Endodermal cell (in vitro differentiated cells): ENCODE results near the gene RIGI. TPM values are rescaled to one million over a fixed set of nuclear protein-coding genes. Genes with fewer than 3 reads are reported as not detected.

Experiments used
- DNase-seq: peaks from one replicate; pipeline ENCODE4 v3.0.0-alpha.2; 2017
- H3K27ac ChIP-seq: 2 replicates; pipeline ENCODE4 v1.5.1; 2013; ENCODE audit warnings: mild to moderate bottlenecking, low read depth, low read length, moderate library complexity
- H3K27me3 ChIP-seq: 2 replicates; pipeline ENCODE4 v1.6.1; 2013; ENCODE audit warnings: mild to moderate bottlenecking, low read length, moderate library complexity; ENCODE audit not compliant: insufficient read depth, control insufficient read depth, poor library complexity, severe bottlenecking
- H3K36me3 ChIP-seq: 2 replicates; pipeline ENCODE4 v1.7.0; 2013; ENCODE audit warnings: mild to moderate bottlenecking, low read length, moderate library complexity; ENCODE audit not compliant: control insufficient read depth, insufficient read depth
- H3K4me1 ChIP-seq: one replicate; pipeline ENCODE4 v1.7.0; 2013; ENCODE audit warnings: low read length; ENCODE audit not compliant: control insufficient read depth, insufficient read depth
- H3K4me3 ChIP-seq: 2 replicates; pipeline ENCODE4 v1.5.1; 2013; ENCODE audit warnings: mild to moderate bottlenecking, low read length, moderate library complexity
- H3K9ac ChIP-seq: 2 replicates; pipeline ENCODE4 v1.6.1; 2013; ENCODE audit warnings: mild to moderate bottlenecking, low read length, moderate library complexity; ENCODE audit not compliant: poor library complexity, severe bottlenecking; ENCODE audit errors: extremely low read depth
- H3K9me3 ChIP-seq: 2 replicates; pipeline ENCODE4 v1.6.1; 2013; ENCODE audit warnings: mild to moderate bottlenecking, low read length, moderate library complexity; ENCODE audit not compliant: control insufficient read depth
- H3K27ac Mint-ChIP-seq: 2 replicates; pipeline ENCODE4 v1.8.0; 2020; ENCODE audit warnings: mixed read lengths
- H3K27me3 Mint-ChIP-seq: 2 replicates; pipeline ENCODE4 v1.8.0; 2021; ENCODE audit warnings: mild to moderate bottlenecking, mixed read lengths; ENCODE audit not compliant: insufficient read depth
- H3K36me3 Mint-ChIP-seq: 2 replicates; pipeline ENCODE4 v1.8.0; 2020; ENCODE audit warnings: low read depth, mixed read lengths
- H3K4me1 Mint-ChIP-seq: 2 replicates; pipeline ENCODE4 v1.8.0; 2020; ENCODE audit warnings: mixed read lengths
- H3K4me3 Mint-ChIP-seq: 2 replicates; pipeline ENCODE4 v1.8.0; 2020; ENCODE audit warnings: mild to moderate bottlenecking, moderate library complexity, mixed read lengths
- H3K9me3 Mint-ChIP-seq: 2 replicates; pipeline ENCODE4 v1.8.0; 2020; ENCODE audit warnings: mild to moderate bottlenecking, mixed read lengths
- WGBS, 2 experiments: methylation state at CpG; one replicate each; pipeline versions ENCODE4 v1.1.5 to v1.1.7; 2013; ENCODE audit warnings: missing lambda C conversion rate in 2 of 2, mixed read lengths in 1 of 2; ENCODE audit not compliant: insufficient coverage in 1 of 2, insufficient read length in 1 of 2; 5-methylcytosine and 5-hydroxymethylcytosine counted together
- total RNA-seq, 2 donors: library from RNA; stranded (reverse); fragmentation: NEBNext Ultra II Directional in 1 of 2; extraction: Animal tissue kit (Norgen Biotek cat#: 25700) in 1 of 2; gene quantifications; 2 replicates in 1 of 2; 3 replicates in 1 of 2; pipeline ENCODE4 v1.2.1, GENCODE V29; 2021
- TF ChIP-seq, protein P1 (sequence below): fragments of 200-600 bp; sonication (generic); conservative IDR thresholded peaks from 2 replicates; pipeline ENCODE4 v1.5.0; 2021; ENCODE audit warnings: antibody characterized with exemption, mild to moderate bottlenecking

RIGI gene
- total RNA-seq, 2 donors from 2014 or later, result 8.3 to 12.6 TPM

DNA sequence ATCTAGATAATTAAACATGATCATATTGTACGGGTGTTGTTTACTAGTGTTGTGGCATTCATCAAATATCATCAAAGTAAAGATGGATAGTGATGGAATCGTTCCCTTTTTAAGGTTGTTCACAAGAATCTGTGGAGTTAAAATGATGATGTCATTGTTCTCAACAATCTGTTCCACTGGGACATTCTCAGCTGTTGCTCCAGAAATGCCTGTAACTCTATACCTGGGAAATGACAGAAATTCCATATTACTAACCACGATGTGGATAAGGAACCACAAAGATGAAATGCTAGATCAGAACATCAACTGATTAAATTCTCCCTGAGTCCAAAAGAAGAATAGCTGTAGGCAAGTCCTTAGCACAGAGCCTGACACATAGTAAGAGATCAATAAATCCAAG lies 38.0 kb downstream of the RIGI start:
- H3K27ac Mint-ChIP-seq, result no peak overlapping the region
- no peak for DNase-seq
- Histone ChIP-seq H3K36me3 (peaks cover 15% of the 10 kb centered on the region), H3K4me1 (no peaks in the 10 kb centered on the region), H3K27ac (no peak overlapping the region), H3K9ac (no peak overlapping the region), H3K27me3 (no peaks in the 10 kb centered on the region), H3K4me3 (no peak overlapping the region), H3K9me3 (no peaks in the 10 kb centered on the region)
- TF ChIP-seq, protein P1, sequence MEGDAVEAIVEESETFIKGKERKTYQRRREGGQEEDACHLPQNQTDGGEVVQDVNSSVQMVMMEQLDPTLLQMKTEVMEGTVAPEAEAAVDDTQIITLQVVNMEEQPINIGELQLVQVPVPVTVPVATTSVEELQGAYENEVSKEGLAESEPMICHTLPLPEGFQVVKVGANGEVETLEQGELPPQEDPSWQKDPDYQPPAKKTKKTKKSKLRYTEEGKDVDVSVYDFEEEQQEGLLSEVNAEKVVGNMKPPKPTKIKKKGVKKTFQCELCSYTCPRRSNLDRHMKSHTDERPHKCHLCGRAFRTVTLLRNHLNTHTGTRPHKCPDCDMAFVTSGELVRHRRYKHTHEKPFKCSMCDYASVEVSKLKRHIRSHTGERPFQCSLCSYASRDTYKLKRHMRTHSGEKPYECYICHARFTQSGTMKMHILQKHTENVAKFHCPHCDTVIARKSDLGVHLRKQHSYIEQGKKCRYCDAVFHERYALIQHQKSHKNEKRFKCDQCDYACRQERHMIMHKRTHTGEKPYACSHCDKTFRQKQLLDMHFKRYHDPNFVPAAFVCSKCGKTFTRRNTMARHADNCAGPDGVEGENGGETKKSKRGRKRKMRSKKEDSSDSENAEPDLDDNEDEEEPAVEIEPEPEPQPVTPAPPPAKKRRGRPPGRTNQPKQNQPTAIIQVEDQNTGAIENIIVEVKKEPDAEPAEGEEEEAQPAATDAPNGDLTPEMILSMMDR, result no peak
- H3K4me3 Mint-ChIP-seq, result no peak overlapping the region
- peaks cover 23% of the 10 kb centered on the region for H3K36me3 Mint-ChIP-seq
- WGBS, 2 experiments, result 96% methylated on average over 2 of the region's 3 CpGs; no CpG with 5 or more reads in 1 of the 2 experiments
- H3K9me3 Mint-ChIP-seq, result no peaks in the 10 kb centered on the region
- no peaks in the 10 kb centered on the region for H3K27me3 Mint-ChIP-seq
- H3K4me1 Mint-ChIP-seq, result peaks cover 5% of the 10 kb centered on the region

DNA sequence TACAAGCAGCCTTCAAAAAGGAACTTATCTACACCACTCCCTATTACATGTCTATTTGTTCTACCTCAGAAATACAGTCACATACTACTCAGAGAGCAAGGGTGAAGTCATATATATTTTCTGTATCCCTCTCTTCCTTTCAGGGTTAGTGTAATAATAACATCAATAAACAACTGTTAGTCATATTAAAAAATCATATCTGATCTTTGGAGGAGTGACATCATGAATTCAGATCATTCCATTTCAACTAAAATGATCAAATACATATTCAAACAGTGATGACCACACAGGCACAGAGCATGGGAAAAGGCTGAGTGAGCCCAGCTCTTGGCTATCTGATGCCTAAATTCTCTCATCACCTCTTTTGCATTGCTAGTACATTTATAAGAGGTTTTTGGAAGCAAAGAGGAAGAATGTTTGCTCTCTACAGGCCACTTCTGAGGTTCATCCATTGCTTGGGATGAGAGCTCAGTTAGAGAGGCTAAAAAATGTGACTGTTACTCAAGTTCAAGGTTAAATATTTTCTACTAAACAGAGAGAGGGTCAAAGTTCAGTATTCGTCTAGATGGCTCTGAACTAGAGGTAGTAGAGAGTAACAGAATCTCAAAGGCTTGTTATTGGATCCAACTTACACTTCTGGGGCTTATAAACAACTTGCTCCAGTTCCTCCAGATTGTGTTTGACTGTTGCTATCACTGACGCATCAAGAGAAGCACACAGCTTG lies 39.0 kb downstream of the RIGI start:
- DNase-seq, result no peak
- Histone ChIP-seq H3K4me1 (no peaks in the 10 kb centered on the region), H3K9me3 (no peaks in the 10 kb centered on the region), H3K27ac (no peak overlapping the region), H3K9ac (no peak overlapping the region), H3K27me3 (no peaks in the 10 kb centered on the region), H3K4me3 (no peak overlapping the region), H3K36me3 (peaks cover 15% of the 10 kb centered on the region)
- peaks cover 5% of the 10 kb centered on the region for H3K4me1 Mint-ChIP-seq
- WGBS, 2 experiments, result 88 to 91% methylated on average over 2 of the region's 2 CpGs
- TF ChIP-seq, protein P1, result no peak
- no peak overlapping the region for H3K4me3 Mint-ChIP-seq
- H3K27ac Mint-ChIP-seq, result no peak overlapping the region
- no peaks in the 10 kb centered on the region for H3K9me3 Mint-ChIP-seq
- H3K36me3 Mint-ChIP-seq, result peaks cover 23% of the 10 kb centered on the region
- H3K27me3 Mint-ChIP-seq, result no peaks in the 10 kb centered on the region

GRCh38 chr9:32483343-32483742 lies 42.7 kb downstream of the RIGI start:
- Histone ChIP-seq H3K27ac (no peak overlapping the region), H3K9ac (no peak overlapping the region), H3K36me3 (peaks cover 19% of the 10 kb centered on the region), H3K4me1 (no peaks in the 10 kb centered on the region), H3K9me3 (no peaks in the 10 kb centered on the region), H3K4me3 (no peak overlapping the region), H3K27me3 (no peaks in the 10 kb centered on the region)
- DNase-seq, result no peak
- Mint-ChIP-seq H3K9me3 (no peaks in the 10 kb centered on the region), H3K4me1 (peaks cover 5% of the 10 kb centered on the region), H3K27me3 (no peaks in the 10 kb centered on the region), H3K36me3 (peaks cover 31% of the 10 kb centered on the region), H3K4me3 (no peak overlapping the region), H3K27ac (no peak overlapping the region)
- 88 to 100% methylated on average over 1 to 4 of the region's 4 CpGs for WGBS, 2 experiments
- TF ChIP-seq, protein P1, result no peak

Other genes starting within 250 kb of the RIGI start
- gene ACO1, start 141.6 kb downstream of the RIGI start, total RNA-seq, result 10 to 100 TPM; 33.6 to 52.8 TPM
- gene SMIM27, start 26.1 kb upstream of the RIGI start, total RNA-seq, result 10 to 100 TPM; 14.0 to 18.4 TPM
- 10 to 100 TPM; 25.4 to 29.5 TPM for gene TOPORS, start 26.4 kb upstream of the RIGI start, total RNA-seq
- 10 to 100 TPM; 48.8 to 54.9 TPM for gene NDUFB6, start 47.0 kb upstream of the RIGI start, total RNA-seq
- gene TAF1L, start 109.5 kb upstream of the RIGI start, total RNA-seq, result not detected